Thoracic aorta (tissue), 2 donors: ENCODE data around the gene UFL1. TPM values are rescaled to one million over a fixed set of nuclear protein-coding genes. Genes with fewer than 3 reads are reported as not detected.

ENCODE experiments used
- ATAC-seq: fragments of 150-250 bp; one replicate; pipeline ENCODE4 v1.8.0; 2017; ENCODE audit warnings: low read depth; ENCODE audit not compliant: insufficient number of reproducible peaks, low FRiP score
- DNase-seq: peaks from one replicate; pipeline ENCODE4 v3.0.0-alpha.2; 2020; ENCODE audit warnings: low spot score
- H3K27ac ChIP-seq, 2 donors: fragments of 200-600 bp; sonication (generic); 1 replicate in 1 of 2; 2 replicates in 1 of 2; pipeline ENCODE4 v1.5.1; 2016; ENCODE audit warnings: mild to moderate bottlenecking in 2 of 2, moderate library complexity in 2 of 2
- H3K27me3 ChIP-seq: fragments of 200-600 bp; sonication (generic); replicated peaks from 2 replicates; pipeline ENCODE4 v1.6.0; 2016; ENCODE audit warnings: mild to moderate bottlenecking; ENCODE audit not compliant: insufficient read depth
- H3K36me3 ChIP-seq: fragments of 200-600 bp; sonication (generic); one replicate; pipeline ENCODE4 v1.5.1; 2016
- H3K4me1 ChIP-seq, 2 donors: fragments of 200-600 bp; sonication (generic); 1 replicate in 1 of 2; 2 replicates in 1 of 2; pipeline versions ENCODE4 v1.5.1 to v1.6.0; 2016; ENCODE audit warnings: low read depth in 2 of 2, mild to moderate bottlenecking in 1 of 2; ENCODE audit not compliant: control insufficient read depth in 1 of 2
- H3K4me3 ChIP-seq: fragments of 200-600 bp; sonication (generic); 2 replicates; pipeline ENCODE4 v1.5.1; 2016; ENCODE audit warnings: mild to moderate bottlenecking
- H3K9me3 ChIP-seq: fragments of 200-600 bp; sonication (generic); 2 replicates; pipeline ENCODE4 v1.5.1; 2016
- total RNA-seq, 2 donors: library from RNA; depleted of rRNA; stranded (reverse); fragments of >200 nt; gene quantifications; one replicate each; pipeline versions ENCODE4 v1.1.0 to v1.2.3, GENCODE V29; 2016
- TF ChIP-seq, protein P1 (sequence below): fragments of 200-600 bp; sonication (generic); IDR thresholded peaks from one replicate; pipeline ENCODE4 v1.5.1; 2019; ENCODE audit warnings: antibody characterized with exemption

Gene UFL1
- total RNA-seq, 2 donors from 2014 or later: 17.2 to 24.6 TPM

- Histone ChIP-seq H3K36me3 (no peaks in the 10 kb centered on the region), H3K27me3 (no peaks in the 10 kb centered on the region), H3K4me1 (peaks cover 24 to 63% of the 10 kb centered on the region in 2 donors), H3K9me3 (no peaks in the 10 kb centered on the region), H3K27ac (peak overlapping the region in 1 of 2 donors; percentile 51), H3K4me3 (peak overlapping the region; percentile 22)
- ATAC-seq: peak; percentile 53
- no peak for DNase-seq
- TF ChIP-seq, protein P1, sequence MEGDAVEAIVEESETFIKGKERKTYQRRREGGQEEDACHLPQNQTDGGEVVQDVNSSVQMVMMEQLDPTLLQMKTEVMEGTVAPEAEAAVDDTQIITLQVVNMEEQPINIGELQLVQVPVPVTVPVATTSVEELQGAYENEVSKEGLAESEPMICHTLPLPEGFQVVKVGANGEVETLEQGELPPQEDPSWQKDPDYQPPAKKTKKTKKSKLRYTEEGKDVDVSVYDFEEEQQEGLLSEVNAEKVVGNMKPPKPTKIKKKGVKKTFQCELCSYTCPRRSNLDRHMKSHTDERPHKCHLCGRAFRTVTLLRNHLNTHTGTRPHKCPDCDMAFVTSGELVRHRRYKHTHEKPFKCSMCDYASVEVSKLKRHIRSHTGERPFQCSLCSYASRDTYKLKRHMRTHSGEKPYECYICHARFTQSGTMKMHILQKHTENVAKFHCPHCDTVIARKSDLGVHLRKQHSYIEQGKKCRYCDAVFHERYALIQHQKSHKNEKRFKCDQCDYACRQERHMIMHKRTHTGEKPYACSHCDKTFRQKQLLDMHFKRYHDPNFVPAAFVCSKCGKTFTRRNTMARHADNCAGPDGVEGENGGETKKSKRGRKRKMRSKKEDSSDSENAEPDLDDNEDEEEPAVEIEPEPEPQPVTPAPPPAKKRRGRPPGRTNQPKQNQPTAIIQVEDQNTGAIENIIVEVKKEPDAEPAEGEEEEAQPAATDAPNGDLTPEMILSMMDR: no peak
These were observed 60.8 kb downstream of the UFL1 start for GRCh38 chr6:96582436-96582835.

DNA sequence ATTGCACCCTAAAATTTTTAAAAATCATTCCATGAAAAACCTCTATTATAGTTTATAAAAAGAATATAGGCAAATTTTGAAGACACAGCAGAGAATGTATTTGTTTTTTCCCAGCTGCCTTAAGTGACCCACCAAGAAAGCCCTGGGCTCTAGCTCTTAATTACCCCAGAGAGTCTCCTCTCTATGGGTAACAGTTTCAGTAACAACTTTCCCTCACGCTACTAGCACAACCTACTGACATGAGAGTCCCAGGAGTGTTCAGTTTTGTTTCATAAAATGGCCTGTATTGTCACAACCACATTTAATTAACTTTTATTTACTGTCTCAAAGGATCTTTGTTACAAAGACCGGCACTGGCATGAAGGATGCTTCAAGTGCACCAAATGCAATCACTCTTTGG lies 82.8 kb downstream of the UFL1 start:
- TF ChIP-seq, protein P1: no peak
- H3K4me1 ChIP-seq: peaks cover 26 to 74% of the 10 kb centered on the region in 2 donors
- no peaks in the 10 kb centered on the region for H3K36me3 ChIP-seq
- H3K4me3 ChIP-seq: no peak overlapping the region
- DNase-seq (no peak), ATAC-seq (no peak)
- no peaks in the 10 kb centered on the region for H3K27me3 ChIP-seq
- H3K9me3 ChIP-seq: no peaks in the 10 kb centered on the region
- peak overlapping the region in 1 of 2 donors; percentile 8 for H3K27ac ChIP-seq

Other genes starting within 250 kb of the UFL1 start
- 10 to 100 TPM; 47.3 to 98.8 TPM for gene FHL5, start 41.3 kb downstream of the UFL1 start, total RNA-seq